ENCODE measurements around the gene PPM1M.

Gene PPM1M

GRCh38 chr3:52246264-52246620 is 683 bp downstream of the PPM1M start:
- H3K27me3 ChIP-seq (ENCODE audit: control insufficient read depth, insufficient read depth, low read length): no peaks in the 10 kb centered on the region
- H2AFZ ChIP-seq: peak overlapping the region; percentile 87
- TF ChIP-seq CTCF (IDR thresholded peaks at IDR 0.05): no peak
- no peaks in the 10 kb centered on the region for H3K9me3 ChIP-seq (ENCODE audit: control insufficient read depth, low read length)
- no peaks in the 10 kb centered on the region for H3K36me3 ChIP-seq (ENCODE audit: control insufficient read depth, insufficient read depth, low read length)
- H3K4me2 ChIP-seq (ENCODE audit: low read length): peak overlapping the region; percentile 52
- H3K4me3 ChIP-seq (ENCODE audit: low read depth, low read length): peak overlapping the region; percentile 41
- H3K4me1 ChIP-seq: no peaks in the 10 kb centered on the region
- H3K79me2 ChIP-seq: no peaks in the 10 kb centered on the region
- no peak overlapping the region for H3K27ac ChIP-seq
- no peak overlapping the region for H3K9ac ChIP-seq

GRCh38 chr3:52246728-52247408 is 1.3 kb downstream of the PPM1M start:
- peak overlapping the region; percentile 52 for H3K4me2 ChIP-seq (ENCODE audit: low read length)
- H3K36me3 ChIP-seq (ENCODE audit: control insufficient read depth, insufficient read depth, low read length): no peaks in the 10 kb centered on the region
- no peak overlapping the region for H3K27ac ChIP-seq
- no peak overlapping the region for H3K4me3 ChIP-seq (ENCODE audit: low read depth, low read length)
- no peaks in the 10 kb centered on the region for H3K79me2 ChIP-seq
- H3K9me3 ChIP-seq (ENCODE audit: control insufficient read depth, low read length): no peaks in the 10 kb centered on the region
- no peaks in the 10 kb centered on the region for H3K4me1 ChIP-seq
- H3K27me3 ChIP-seq (ENCODE audit: control insufficient read depth, insufficient read depth, low read length): no peaks in the 10 kb centered on the region
- no peak overlapping the region for H2AFZ ChIP-seq
- no peak overlapping the region for H3K9ac ChIP-seq
- TF ChIP-seq CTCF (IDR thresholded peaks at IDR 0.05): no peak

GRCh38 chr3:52247409-52248164 is 2.0 kb downstream of the PPM1M start:
- no peaks in the 10 kb centered on the region for H3K4me1 ChIP-seq
- H3K36me3 ChIP-seq (ENCODE audit: control insufficient read depth, insufficient read depth, low read length): no peaks in the 10 kb centered on the region
- no peak overlapping the region for H3K4me2 ChIP-seq (ENCODE audit: low read length)
- no peaks in the 10 kb centered on the region for H3K9me3 ChIP-seq (ENCODE audit: control insufficient read depth, low read length)
- no peak for TF ChIP-seq CTCF (IDR thresholded peaks at IDR 0.05)
- no peak overlapping the region for H3K4me3 ChIP-seq (ENCODE audit: low read depth, low read length)
- H3K27ac ChIP-seq: no peak overlapping the region
- no peaks in the 10 kb centered on the region for H3K79me2 ChIP-seq
- no peak overlapping the region for H2AFZ ChIP-seq
- H3K9ac ChIP-seq: no peak overlapping the region
- H3K27me3 ChIP-seq (ENCODE audit: control insufficient read depth, insufficient read depth, low read length): no peaks in the 10 kb centered on the region

GRCh38 chr3:52248165-52248541 is 2.6 kb downstream of the PPM1M start:
- Histone ChIP-seq H3K9me3 (ENCODE audit: control insufficient read depth, low read length) (no peaks in the 10 kb centered on the region), H3K27me3 (ENCODE audit: control insufficient read depth, insufficient read depth, low read length) (no peaks in the 10 kb centered on the region), H3K79me2 (no peaks in the 10 kb centered on the region), H3K9ac (no peak overlapping the region), H2AFZ (no peak overlapping the region), H3K4me1 (no peaks in the 10 kb centered on the region), H3K4me2 (ENCODE audit: low read length) (no peak overlapping the region), H3K27ac (no peak overlapping the region), H3K36me3 (ENCODE audit: control insufficient read depth, insufficient read depth, low read length) (no peaks in the 10 kb centered on the region), H3K4me3 (ENCODE audit: low read depth, low read length) (no peak overlapping the region)
- no peak for TF ChIP-seq CTCF (IDR thresholded peaks at IDR 0.05)

All from parathyroid adenoma (tissue), 2 donors.